Activated effector memory CD4-positive, alpha-beta T cell treated with Interleukin-2 at 50 U/mL for 16 hours (primary cell): ENCODE results near the gene AGFG1.

Source experiments
- DNase-seq: peaks from one replicate; pipeline ENCODE4 v3.0.0-alpha.2; 2020

Gene AGFG1, protein sequence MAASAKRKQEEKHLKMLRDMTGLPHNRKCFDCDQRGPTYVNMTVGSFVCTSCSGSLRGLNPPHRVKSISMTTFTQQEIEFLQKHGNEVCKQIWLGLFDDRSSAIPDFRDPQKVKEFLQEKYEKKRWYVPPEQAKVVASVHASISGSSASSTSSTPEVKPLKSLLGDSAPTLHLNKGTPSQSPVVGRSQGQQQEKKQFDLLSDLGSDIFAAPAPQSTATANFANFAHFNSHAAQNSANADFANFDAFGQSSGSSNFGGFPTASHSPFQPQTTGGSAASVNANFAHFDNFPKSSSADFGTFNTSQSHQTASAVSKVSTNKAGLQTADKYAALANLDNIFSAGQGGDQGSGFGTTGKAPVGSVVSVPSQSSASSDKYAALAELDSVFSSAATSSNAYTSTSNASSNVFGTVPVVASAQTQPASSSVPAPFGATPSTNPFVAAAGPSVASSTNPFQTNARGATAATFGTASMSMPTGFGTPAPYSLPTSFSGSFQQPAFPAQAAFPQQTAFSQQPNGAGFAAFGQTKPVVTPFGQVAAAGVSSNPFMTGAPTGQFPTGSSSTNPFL

GRCh38 chr2:227471924-227472264 is at the start of gene AGFG1:
AGFG1 (plus strand) TSS chr2:227472156; CDS start chr2:227472422, 266 bp downstream.
- peak; percentile 80 for DNase-seq

GRCh38 chr2:227423656-227424499 is 48.1 kb upstream of the AGFG1 start:
- no peak for DNase-seq

DNA sequence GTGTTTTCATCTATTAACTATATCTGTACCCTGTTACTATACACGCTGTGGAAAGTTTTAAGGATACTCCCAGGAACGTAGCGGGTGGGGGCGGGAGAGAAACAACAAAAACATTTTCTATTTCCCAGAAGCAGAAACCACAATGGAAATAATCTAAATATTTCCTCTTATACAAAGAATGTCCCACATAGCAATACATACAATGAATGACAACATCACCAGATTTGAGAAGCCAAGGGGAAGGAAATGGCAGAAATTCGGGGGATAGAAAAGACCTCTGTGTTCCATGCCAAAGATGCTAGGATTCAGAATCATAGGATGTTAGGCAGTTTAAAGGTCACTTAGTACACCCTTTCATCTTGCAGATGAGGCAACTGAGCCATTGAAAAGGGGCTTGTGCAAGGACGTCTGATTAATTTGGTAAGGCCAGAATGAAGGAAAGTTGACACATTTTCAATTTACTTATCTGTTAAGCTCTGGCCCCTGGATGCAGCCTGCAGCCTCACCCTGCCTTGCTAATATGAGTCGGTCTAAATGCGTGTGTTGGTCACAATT is 43.1 kb upstream of the AGFG1 start:
- no peak for DNase-seq

DNA sequence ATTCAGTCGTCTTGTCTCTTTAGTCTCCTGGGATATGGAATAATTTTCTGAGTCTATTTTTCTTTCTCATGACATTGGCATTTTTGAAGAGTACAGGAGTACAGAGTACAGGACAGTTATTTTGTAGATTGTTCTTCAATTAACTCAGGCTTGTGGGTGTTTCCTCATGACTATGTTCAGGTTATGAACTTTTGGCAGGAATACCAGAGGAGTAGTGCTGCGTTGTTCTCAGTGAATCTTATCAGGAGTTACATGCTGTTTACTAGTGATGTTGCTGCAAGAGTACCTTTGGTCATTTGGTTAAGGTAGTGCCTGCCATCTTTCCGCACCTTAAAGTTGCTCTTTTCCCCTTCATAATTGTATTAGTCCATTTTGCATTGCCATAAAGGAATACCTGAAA is 41.3 kb upstream of the AGFG1 start:
- DNase-seq = no peak

DNA sequence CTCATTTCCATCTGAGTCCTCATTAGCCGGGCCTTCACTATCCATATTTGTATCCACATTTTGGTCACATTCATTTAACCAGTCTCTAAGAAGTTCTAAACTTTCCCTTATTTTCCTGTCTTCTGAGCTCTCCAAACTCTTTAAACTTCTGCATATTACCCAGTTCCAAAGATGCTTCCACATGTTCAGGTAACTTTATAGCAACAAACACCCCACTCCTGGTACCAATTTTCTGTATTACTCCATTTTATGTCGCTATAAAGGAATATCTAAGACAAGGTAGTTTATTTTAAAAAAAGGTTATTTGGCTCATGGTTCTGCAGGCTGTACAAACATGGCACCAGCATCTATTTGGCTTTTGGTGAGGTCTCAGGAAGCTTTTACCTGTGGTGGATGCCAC is 38.8 kb upstream of the AGFG1 start:
- no peak for DNase-seq

DNA sequence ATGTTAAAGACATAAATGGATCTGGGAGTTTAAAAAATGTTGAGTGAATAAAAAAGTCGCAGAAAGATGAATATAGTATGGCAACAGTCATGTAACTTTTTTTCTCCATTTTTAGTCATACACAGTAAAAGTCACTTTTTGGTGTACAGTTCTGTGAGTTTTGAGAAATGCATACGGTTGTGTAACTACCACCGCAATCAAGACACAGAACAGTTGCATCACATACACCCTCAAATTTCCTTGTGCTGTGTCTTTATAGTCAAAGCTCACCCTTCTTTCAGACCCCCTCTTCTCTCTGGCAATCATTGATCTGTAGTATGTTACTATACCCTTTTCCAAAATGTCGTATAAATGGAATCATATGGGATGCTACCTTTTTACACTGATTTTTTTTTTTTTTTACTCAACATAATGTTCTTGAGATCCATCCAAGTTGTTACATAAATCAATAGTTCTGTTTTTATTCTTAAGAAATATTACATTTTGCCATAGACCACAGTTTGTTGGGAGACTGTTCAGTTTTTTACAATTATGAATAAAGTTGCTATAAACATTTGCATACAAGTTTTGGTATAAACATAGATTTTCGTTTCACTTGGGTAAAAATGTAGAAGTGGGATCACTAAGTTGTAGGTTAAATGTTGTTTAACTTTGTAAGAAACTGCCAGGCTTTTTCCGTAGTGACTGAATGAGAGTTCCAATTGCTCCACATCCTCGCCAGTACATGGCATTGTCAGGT is 35.4 kb upstream of the AGFG1 start:
- DNase-seq = no peak

GRCh38 chr2:227439214-227439613 is 32.7 kb upstream of the AGFG1 start:
- DNase-seq = no peak

- DNase-seq = no peak
Observed at GRCh38 chr2:227442639-227443038, 29.3 kb upstream of the AGFG1 start.

GRCh38 chr2:227443889-227444568 is 27.9 kb upstream of the AGFG1 start:
- no peak for DNase-seq

- no peak for DNase-seq
Observed at GRCh38 chr2:227447606-227448005, 24.4 kb upstream of the AGFG1 start.

DNA sequence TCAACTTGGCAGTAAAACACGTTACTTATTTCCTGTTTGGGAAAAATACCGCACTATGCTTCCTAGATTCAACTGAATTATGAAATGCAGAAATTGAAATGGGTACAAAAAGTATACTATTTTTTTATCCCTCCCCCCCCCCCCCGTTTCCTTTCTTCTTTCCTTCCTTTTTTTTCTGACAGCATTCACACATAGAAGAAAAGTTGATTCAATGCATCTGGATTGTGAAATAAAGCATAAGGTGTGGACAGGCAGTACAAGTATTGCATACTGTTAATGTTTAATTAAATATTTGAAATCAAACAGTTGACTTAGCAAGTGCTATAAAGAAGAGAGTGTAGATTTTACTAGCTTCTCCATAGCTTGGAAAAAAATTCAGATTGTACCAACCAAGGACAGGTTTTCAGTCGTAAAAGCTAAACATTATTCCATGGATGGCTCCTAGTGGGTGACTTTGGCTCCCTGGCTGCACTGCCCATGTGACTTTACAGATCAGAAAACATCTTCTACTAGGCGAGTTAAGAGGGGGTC is 21.6 kb upstream of the AGFG1 start:
- no peak for DNase-seq

GRCh38 chr2:227450926-227451654 is 20.9 kb upstream of the AGFG1 start:
- no peak for DNase-seq

- no peak for DNase-seq
Observed at GRCh38 chr2:227451655-227451992, 20.3 kb upstream of the AGFG1 start.

DNA sequence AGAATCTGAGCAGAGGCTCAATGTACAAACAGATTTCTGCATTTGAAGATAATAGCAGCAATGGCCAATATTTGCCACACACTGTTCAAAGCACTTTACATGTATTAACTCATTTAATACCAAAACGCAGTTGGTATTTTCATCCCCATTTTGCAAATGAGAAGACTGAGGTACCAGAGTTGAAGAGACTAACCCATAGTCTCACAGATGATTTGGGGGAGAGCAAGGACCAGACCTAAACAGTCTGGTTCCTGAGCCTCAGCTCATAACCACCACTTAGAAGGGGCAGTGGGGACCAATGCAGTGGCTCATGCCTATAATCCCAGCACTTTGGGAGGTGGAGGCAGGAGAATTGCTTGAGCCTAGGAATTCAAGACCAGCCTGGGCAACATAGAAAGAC is 18.1 kb upstream of the AGFG1 start:
- DNase-seq = no peak

DNA sequence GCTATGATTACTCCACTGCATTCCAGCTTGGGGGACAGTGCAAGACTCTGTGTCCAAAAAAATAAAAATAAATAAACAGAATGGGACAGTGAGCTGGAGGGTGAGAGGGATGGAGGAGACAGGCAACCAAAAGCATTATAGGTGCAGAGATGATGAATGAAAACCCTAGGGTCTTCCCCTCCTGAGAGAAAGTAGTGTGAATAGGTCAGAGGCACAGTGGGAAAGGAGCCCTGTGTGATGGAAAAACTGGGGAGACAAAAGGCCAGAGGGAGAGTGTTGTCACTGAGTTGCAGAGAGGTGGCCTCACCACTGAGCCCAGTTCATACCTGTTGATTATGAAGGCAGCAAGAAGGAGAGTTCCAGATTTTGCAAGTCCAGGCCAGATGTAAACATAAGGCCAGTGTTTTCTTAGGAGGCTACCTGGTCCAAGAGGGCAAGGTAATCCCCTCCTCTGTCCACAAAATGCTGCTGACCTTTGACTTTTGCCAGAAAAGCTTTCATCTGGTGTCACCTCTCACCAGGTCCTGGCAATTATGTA is 17.6 kb upstream of the AGFG1 start:
- no peak for DNase-seq

GRCh38 chr2:227455200-227455599 is 16.8 kb upstream of the AGFG1 start:
- no peak for DNase-seq

- DNase-seq = no peak
Observed at GRCh38 chr2:227456102-227456501, 15.9 kb upstream of the AGFG1 start.

- DNase-seq = no peak
Observed at GRCh38 chr2:227456772-227457171, 15.2 kb upstream of the AGFG1 start.

DNA sequence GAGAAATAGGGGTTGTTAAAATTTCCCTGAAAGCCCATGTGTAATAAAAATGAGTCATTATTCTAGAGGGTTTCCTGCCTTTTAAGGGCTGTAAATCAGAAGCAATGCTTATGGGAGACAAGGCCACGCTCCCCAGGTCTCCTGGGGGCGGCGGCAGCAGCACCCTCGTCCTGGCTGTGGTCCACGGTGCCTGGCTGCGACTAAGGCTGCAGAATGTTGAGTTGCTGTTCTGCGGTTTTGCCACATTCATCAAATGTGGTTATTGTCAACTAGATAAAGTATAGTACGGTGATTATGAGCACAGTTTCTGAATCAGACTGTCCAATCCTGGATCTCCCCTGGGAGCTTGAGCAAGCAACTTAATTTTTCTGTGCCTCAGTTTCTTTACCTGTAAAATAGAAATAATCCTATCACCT is 11.9 kb upstream of the AGFG1 start:
- peak; percentile 50 for DNase-seq

DNA sequence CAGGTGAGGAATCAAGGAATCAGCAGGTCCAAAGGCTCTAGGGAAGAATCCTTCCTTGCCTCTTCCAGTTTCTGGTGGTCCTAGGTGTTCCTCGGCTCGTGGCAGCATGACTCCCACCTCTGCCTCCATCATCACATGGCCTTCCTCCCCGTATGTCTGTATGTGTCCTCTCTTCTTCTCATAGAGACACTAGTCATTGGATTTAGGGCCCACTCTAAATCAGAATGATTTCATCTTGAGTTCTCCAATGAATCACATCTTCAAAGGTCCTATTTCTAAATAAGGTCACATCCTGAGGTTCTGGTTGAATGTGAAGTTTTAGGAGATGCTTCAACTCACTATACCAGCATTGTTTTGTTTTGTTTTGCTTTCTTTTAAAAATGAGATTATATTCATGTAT is 11.1 kb upstream of the AGFG1 start:
- DNase-seq = no peak

DNA sequence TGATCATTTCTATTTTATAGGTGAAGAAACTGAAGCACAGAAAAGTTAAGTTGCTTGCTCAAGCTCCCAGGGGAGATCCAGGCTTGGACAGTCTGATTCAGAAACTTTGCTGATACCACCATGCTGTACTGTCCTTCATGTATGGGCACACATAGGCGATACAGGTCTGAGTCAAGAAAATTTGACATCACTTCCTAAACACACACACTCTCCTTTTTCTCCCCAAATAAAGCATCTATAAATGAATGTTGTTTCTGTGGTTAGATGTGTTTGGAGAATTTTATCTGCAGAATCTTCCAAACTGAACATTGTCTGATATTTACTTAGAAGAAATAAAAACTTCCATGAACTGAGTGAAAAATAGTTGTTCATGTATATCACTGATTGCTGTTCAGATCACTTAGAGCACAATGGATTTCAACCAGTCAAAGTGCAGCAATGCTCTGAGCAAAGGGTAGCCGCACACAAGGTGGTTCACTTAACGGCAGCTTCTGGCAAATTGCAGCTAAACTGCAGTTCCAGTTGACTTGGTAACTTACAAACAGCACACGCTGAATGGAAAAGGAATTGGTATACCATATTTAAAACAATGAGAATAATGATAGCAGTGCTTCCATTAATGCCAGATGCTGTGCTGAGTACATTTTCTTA is 10.0 kb upstream of the AGFG1 start:
- DNase-seq = no peak
